Hematopoietic multipotent progenitor cell treated with erythropoietin and hydrocortisone succinate and interleukin-3 and kit ligand, for 8 days (in vitro differentiated cells): ENCODE data around the gene DHX32.
"Not testable (repeated sequence)": the region's sequence is repeated elsewhere in the genome, so short reads cannot be mapped to it uniquely, and the experiment has no call there.

Source experiments
- DNase-seq: peaks from one replicate; pipeline ENCODE4 v3.0.0-alpha.2; 2015

Gene DHX32

GRCh38 chr10:125895130-125896087 is 14.3 kb upstream of the DHX32 start:
- DNase-seq, result peak; percentile 47

GRCh38 chr10:125894176-125894575 is 13.1 kb upstream of the DHX32 start:
- DNase-seq, result not testable (repeated sequence)

- DNase-seq, result not testable (repeated sequence)
Observed at GRCh38 chr10:125892402-125892801, 11.3 kb upstream of the DHX32 start.

- not testable (repeated sequence) for DNase-seq
Observed at GRCh38 chr10:125889441-125889840, 8.3 kb upstream of the DHX32 start.

GRCh38 chr10:125886914-125887512 is 5.9 kb upstream of the DHX32 start:
- DNase-seq, result no peak

GRCh38 chr10:125883211-125883610 is 2.1 kb upstream of the DHX32 start:
- no peak for DNase-seq

- no peak for DNase-seq
Observed at GRCh38 chr10:125882596-125882995, 1.5 kb upstream of the DHX32 start.

GRCh38 chr10:125880719-125881118 is 373 bp downstream of the DHX32 start:
- no peak for DNase-seq

- no peak for DNase-seq
Observed at GRCh38 chr10:125878957-125879835, 1.9 kb downstream of the DHX32 start.

GRCh38 chr10:125871338-125871737 is 9.8 kb downstream of the DHX32 start:
- no peak for DNase-seq

GRCh38 chr10:125868372-125868975 is 12.6 kb downstream of the DHX32 start:
- DNase-seq, result peak; percentile 74

GRCh38 chr10:125866421-125867029 is 14.6 kb downstream of the DHX32 start:
- DNase-seq, result no peak

- no peak for DNase-seq
Observed at GRCh38 chr10:125865120-125865519, 16.0 kb downstream of the DHX32 start.

- DNase-seq, result no peak
Observed at GRCh38 chr10:125859128-125859817, 21.8 kb downstream of the DHX32 start.

GRCh38 chr10:125857185-125857760 is 23.8 kb downstream of the DHX32 start:
- DNase-seq, result no peak

- DNase-seq, result no peak
Observed at GRCh38 chr10:125852487-125852886, 28.6 kb downstream of the DHX32 start.

GRCh38 chr10:125850766-125851731 is 30.0 kb downstream of the DHX32 start:
- no peak for DNase-seq

- no peak for DNase-seq
Observed at GRCh38 chr10:125849448-125849847, 31.6 kb downstream of the DHX32 start.

- DNase-seq, result no peak
Observed at GRCh38 chr10:125848857-125849256, 32.2 kb downstream of the DHX32 start.

- no peak for DNase-seq
Observed at GRCh38 chr10:125848371-125848770, 32.7 kb downstream of the DHX32 start.
